WERI-Rb-1 (cell line): ENCODE data around the gene LRRC49.

Source experiments
- DNase-seq: peaks from one replicate; pipeline ENCODE4 v3.0.0-alpha.2; 2020
- H3K27ac ChIP-seq: fragments of 250-450 bp; sonication (Bioruptor Pico); 2 replicates; pipeline ENCODE4 v1.5.1; 2020; ENCODE audit warnings: mild to moderate bottlenecking, moderate library complexity
- H3K27me3 ChIP-seq: fragments of 250-450 bp; sonication (Bioruptor Pico); 2 replicates; pipeline ENCODE4 v1.5.1; 2021; ENCODE audit warnings: mild to moderate bottlenecking, low read depth, moderate library complexity; ENCODE audit not compliant: insufficient read depth, severe bottlenecking
- H3K36me3 ChIP-seq: fragments of 250-450 bp; sonication (Bioruptor Pico); 2 replicates; pipeline ENCODE4 v1.5.1; 2020; ENCODE audit warnings: mild to moderate bottlenecking, moderate library complexity
- H3K4me3 ChIP-seq: 2 replicates; pipeline ENCODE4 v1.5.1; 2011; ENCODE audit warnings: low read depth, mild to moderate bottlenecking, control low read depth, low read length
- H3K9me3 ChIP-seq: fragments of 250-450 bp; sonication (Bioruptor Pico); 2 replicates; pipeline ENCODE4 v1.5.1; 2021; ENCODE audit warnings: mild to moderate bottlenecking, moderate library complexity; ENCODE audit not compliant: severe bottlenecking
- CTCF ChIP-seq: IDR thresholded peaks from 2 replicates; pipeline ENCODE4 v1.5.1; 2011; ENCODE audit warnings: low read depth, mild to moderate bottlenecking, control low read depth, inconsistent platforms, low read length

Gene LRRC49

DNA sequence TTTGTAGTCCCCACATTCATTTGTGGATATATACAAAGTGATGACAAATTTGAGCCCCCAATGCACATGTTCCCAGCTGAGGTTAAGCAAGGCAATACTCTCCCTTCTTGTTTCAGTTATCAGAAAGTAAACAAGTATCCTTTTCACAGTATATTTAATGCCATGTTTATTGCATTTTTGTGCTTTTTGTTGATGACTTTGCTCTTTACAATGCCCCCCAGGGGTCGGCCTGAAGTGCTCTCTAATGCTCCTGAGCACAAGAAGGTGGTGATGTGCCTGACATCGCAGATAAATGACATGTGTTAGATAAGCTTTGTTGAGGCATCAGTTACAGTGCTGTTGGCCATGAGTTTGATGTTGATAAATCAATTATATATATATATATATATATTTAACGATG is 165.0 kb downstream of the LRRC49 start:
- no peak overlapping the region for H3K4me3 ChIP-seq
- H3K27ac ChIP-seq = no peak overlapping the region
- H3K9me3 ChIP-seq = no peaks in the 10 kb centered on the region
- no peaks in the 10 kb centered on the region for H3K36me3 ChIP-seq
- DNase-seq = no peak
- H3K27me3 ChIP-seq = no peaks in the 10 kb centered on the region
- TF ChIP-seq CTCF = no peak

GRCh38 chr15:71060983-71061382 is 168.4 kb downstream of the LRRC49 start:
- Histone ChIP-seq H3K27me3 (no peaks in the 10 kb centered on the region), H3K9me3 (no peaks in the 10 kb centered on the region), H3K36me3 (no peaks in the 10 kb centered on the region), H3K4me3 (no peak overlapping the region), H3K27ac (no peak overlapping the region)
- TF ChIP-seq CTCF = no peak
- no peak for DNase-seq

GRCh38 chr15:71066983-71067382 is 174.4 kb downstream of the LRRC49 start:
- no peak for TF ChIP-seq CTCF
- no peak overlapping the region for H3K4me3 ChIP-seq
- H3K9me3 ChIP-seq = no peaks in the 10 kb centered on the region
- H3K36me3 ChIP-seq = no peaks in the 10 kb centered on the region
- no peak for DNase-seq
- no peak overlapping the region for H3K27ac ChIP-seq
- H3K27me3 ChIP-seq = no peaks in the 10 kb centered on the region

DNA sequence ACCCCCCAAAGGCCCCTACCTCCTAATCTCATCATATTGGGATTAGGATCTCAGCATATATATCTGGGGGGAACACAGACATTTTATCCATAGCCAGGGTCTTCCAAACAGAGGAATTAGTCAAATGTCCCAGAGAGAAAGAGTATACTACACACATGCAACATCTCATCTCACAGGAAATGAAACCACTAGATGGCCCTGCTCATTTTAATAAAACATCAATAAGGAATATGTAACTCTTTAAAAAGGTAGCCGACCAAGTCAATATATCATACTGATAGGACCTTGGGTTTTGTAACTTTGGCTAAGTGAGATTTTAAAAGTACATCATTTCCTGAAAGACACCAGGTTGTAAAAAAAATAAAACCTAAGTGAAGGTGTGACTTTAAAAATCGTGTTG is 177.1 kb downstream of the LRRC49 start:
- Histone ChIP-seq H3K27me3 (no peaks in the 10 kb centered on the region), H3K27ac (no peak overlapping the region), H3K36me3 (no peaks in the 10 kb centered on the region), H3K9me3 (no peaks in the 10 kb centered on the region), H3K4me3 (no peak overlapping the region)
- no peak for DNase-seq
- TF ChIP-seq CTCF = no peak

DNA sequence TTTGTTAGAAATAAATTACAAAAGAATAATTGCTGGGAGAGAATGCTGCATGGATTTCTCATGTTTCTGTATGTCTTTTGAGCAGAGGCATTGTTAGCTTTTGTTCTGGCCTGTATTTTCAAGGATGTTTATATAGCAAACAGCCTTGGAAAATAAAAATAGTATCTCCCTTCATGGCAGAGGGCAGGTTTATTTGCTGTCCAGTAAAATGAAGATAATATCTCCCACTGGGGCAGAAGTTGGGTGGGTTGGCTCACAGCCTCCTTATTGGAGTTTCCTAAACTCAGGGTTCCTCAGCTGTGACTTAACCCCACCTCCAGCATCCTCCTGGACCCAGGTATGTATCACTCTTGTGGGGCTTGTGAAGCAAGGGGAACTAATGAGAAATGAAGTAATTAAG is 178.9 kb downstream of the LRRC49 start:
- no peak for TF ChIP-seq CTCF
- H3K9me3 ChIP-seq = no peaks in the 10 kb centered on the region
- H3K27me3 ChIP-seq = no peaks in the 10 kb centered on the region
- H3K27ac ChIP-seq = no peak overlapping the region
- H3K4me3 ChIP-seq = no peak overlapping the region
- no peaks in the 10 kb centered on the region for H3K36me3 ChIP-seq
- no peak for DNase-seq

DNA sequence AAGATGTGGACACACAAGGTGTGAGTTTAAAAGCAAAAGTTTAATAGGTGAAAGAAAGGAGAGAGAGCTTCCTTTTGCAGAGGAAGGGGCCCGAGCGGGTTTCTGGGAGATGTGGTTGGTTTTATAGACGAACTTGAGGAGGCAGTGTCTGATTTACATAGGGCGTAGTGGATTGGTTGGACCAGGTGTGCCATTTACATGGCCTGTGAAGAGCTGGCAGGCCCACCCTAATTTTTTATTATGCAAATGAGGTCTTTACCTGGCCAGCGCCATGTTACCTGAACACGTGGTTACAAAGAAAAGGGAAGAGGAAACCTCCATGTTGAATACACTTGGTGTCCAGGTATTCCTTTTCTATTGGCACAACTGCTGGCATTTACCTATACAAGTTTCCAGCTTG is 179.8 kb downstream of the LRRC49 start:
- no peak overlapping the region for H3K27ac ChIP-seq
- H3K9me3 ChIP-seq = no peaks in the 10 kb centered on the region
- DNase-seq = no peak
- TF ChIP-seq CTCF = no peak
- H3K27me3 ChIP-seq = no peaks in the 10 kb centered on the region
- no peaks in the 10 kb centered on the region for H3K36me3 ChIP-seq
- H3K4me3 ChIP-seq = no peak overlapping the region
